HepG2 (cell line): Measurements from ENCODE around the gene FRMD6. TPM values are rescaled to one million over a fixed set of nuclear protein-coding genes. Genes with fewer than 3 reads are reported as not detected.

Experiments
- ATAC-seq: fragments of 200-7000 bp; cut with Tn5 transposase; 3 replicates; pipeline ENCODE4 v1.9.1; 2020; ENCODE audit warnings: mild to moderate bottlenecking, moderate library complexity
- BruUV-seq: library from RNA; stranded (reverse); fragments of 400-500 nt; replicated peaks from 2 replicates; lab custom pipeline; 2021; lab: Mats Ljungman, UMichigan
- CTCF ChIA-PET: fragments of 300-600 bp; formaldehyde crosslinking; extraction: SDS; loops from one replicate; lab custom pipeline; 2021; ENCODE audit warnings: low total read pairs, inconsistent platforms, low intra/inter-chr PET ratio; lab: Yijun Ruan, JAX
- POLR2A ChIA-PET: fragments of 350-600 bp; sonication (Branson Sonifier 250); formaldehyde crosslinking; loops from one replicate; lab custom pipeline; 2020; ENCODE audit warnings: antibody characterized with exemption, inconsistent platforms; lab: Yijun Ruan, JAX
- DNase-seq: peaks from one replicate; pipeline ENCODE4 v3.0.0-alpha.2; 2015; ENCODE audit warnings: low spot score
- FAIRE-seq: peaks from 3 replicates; lab custom pipeline; 2011; peaks lifted over from hg19 to GRCh38; lab: Jason Lieb, UNC
- H2AFZ ChIP-seq: one replicate; pipeline ENCODE4 v1.6.1; 2011; ENCODE audit warnings: low read length, inconsistent platforms
- H3K27ac ChIP-seq: fragments of 300-600 bp; 3 replicates; pipeline ENCODE4 v1.8.0; 2011; ENCODE audit warnings: mixed run types, mild to moderate bottlenecking, mixed read lengths, low read length, inconsistent platforms; ENCODE audit not compliant: insufficient read depth; ENCODE audit errors: extremely low read length
- H3K27me3 ChIP-seq, 2 experiments: fragments of 200-600 bp in 1 of 2; 2 replicates in 1 of 2; 3 replicates in 1 of 2; pipeline versions ENCODE4 v1.6.0 to v1.8.0; 2011; ENCODE audit warnings: low read length in 2 of 2, mild to moderate bottlenecking in 2 of 2, moderate library complexity in 2 of 2, inconsistent platforms in 1 of 2; ENCODE audit not compliant: insufficient read depth in 2 of 2, control insufficient read depth in 1 of 2
- H3K36me3 ChIP-seq, 2 experiments: fragments of 200-600 bp in 1 of 2; replicated peaks in 1 of 2; 2 replicates in 1 of 2; 3 replicates in 1 of 2; pipeline versions ENCODE4 v1.5.1 to v1.8.0; 2011; ENCODE audit warnings: low read length in 2 of 2, inconsistent platforms in 1 of 2; ENCODE audit not compliant: insufficient read depth in 2 of 2, control insufficient read depth in 1 of 2
- H3K4me1 ChIP-seq: 2 replicates; pipeline ENCODE4 v1.5.1; 2012; ENCODE audit warnings: low read length, inconsistent platforms; ENCODE audit not compliant: insufficient read depth
- H3K4me2 ChIP-seq: 2 replicates; pipeline ENCODE4 v1.6.0; 2011; ENCODE audit warnings: low read depth, low read length, inconsistent platforms
- H3K4me3 ChIP-seq, 3 experiments: fragments of 200-600 bp in 1 of 3; sonication (generic), shearing (Covaris generic) in 1 of 3; replicated peaks in 1 of 3; 2 replicates each; pipeline ENCODE4 v1.5.1; 2011 to 2016; ENCODE audit warnings: low read length in 3 of 3, inconsistent platforms in 2 of 3, low read depth in 2 of 3, mild to moderate bottlenecking in 2 of 3, control low read depth in 1 of 3, mixed read lengths in 1 of 3; ENCODE audit not compliant: insufficient read depth in 1 of 3
- H3K79me2 ChIP-seq: one replicate; pipeline ENCODE4 v1.6.1; 2011; ENCODE audit warnings: low read length, inconsistent platforms; ENCODE audit not compliant: insufficient read depth
- H3K9ac ChIP-seq: 2 replicates; pipeline ENCODE4 v1.6.0; 2011; ENCODE audit warnings: mild to moderate bottlenecking, low read depth, low read length, inconsistent platforms; ENCODE audit not compliant: insufficient read depth
- H3K9me3 ChIP-seq: 2 replicates; pipeline ENCODE4 v1.5.1; 2012; ENCODE audit warnings: mild to moderate bottlenecking, low read length
- H4K20me1 ChIP-seq: 2 replicates; pipeline ENCODE4 v1.6.0; 2011; ENCODE audit warnings: inconsistent platforms, mild to moderate bottlenecking, low read length, moderate library complexity; ENCODE audit not compliant: insufficient read depth
- CBX2 ChIP-seq, 2 experiments: fragments of 200-600 bp in 1 of 2; sonication (generic); formaldehyde crosslinking in 1 of 2; IDR thresholded peaks; 2 replicates each; pipeline versions ENCODE4 v1.7.0 to v1.8.1; 2018 to 2022; ENCODE audit warnings: low read depth in 2 of 2, low read length in 1 of 2, mild to moderate bottlenecking in 1 of 2, missing genetic modification reagents in 1 of 2
- KLF15 ChIP-seq: sonication (generic); formaldehyde crosslinking; IDR thresholded peaks from 2 replicates; pipeline ENCODE4 v1.8.1; 2023; ENCODE audit warnings: borderline replicate concordance, mild to moderate bottlenecking, inconsistent platforms, missing genetic modification reagents, mixed read lengths
- TGIF2 ChIP-seq: IDR thresholded peaks from 2 replicates; pipeline ENCODE4 v1.6.1; 2016; ENCODE audit warnings: control low read depth, missing compliant biosample characterization
- THAP11 ChIP-seq: IDR thresholded peaks from 2 replicates; pipeline ENCODE4 v1.6.1; 2016; ENCODE audit warnings: missing biosample characterization, missing genetic modification reagents
- ZNF468 ChIP-seq: sonication (generic); formaldehyde crosslinking; IDR thresholded peaks from 2 replicates; pipeline ENCODE4 v1.8.0; 2022; ENCODE audit warnings: mild to moderate bottlenecking, moderate library complexity, missing genetic modification reagents
- ZNF550 ChIP-seq: sonication (generic); formaldehyde crosslinking; IDR thresholded peaks from 2 replicates; pipeline ENCODE4 v1.4.0; 2020; ENCODE audit warnings: mild to moderate bottlenecking, missing genetic modification reagents, borderline replicate concordance
- ZNF674 ChIP-seq: sonication (generic); formaldehyde crosslinking; IDR thresholded peaks from 2 replicates; pipeline ENCODE4 v1.5.0; 2020; ENCODE audit warnings: low read depth, mild to moderate bottlenecking, missing genetic modification reagents
- ZNF710 ChIP-seq: sonication (generic); formaldehyde crosslinking; IDR thresholded peaks from 2 replicates; pipeline ENCODE4 v1.5.0; 2020; ENCODE audit warnings: mild to moderate bottlenecking, missing genetic modification reagents, borderline replicate concordance
- WGBS: methylation state at CpG from one replicate; pipeline ENCODE4 v1.1.6; 2017; ENCODE audit warnings: low lambda C conversion rate; 5-methylcytosine and 5-hydroxymethylcytosine counted together
- in situ Hi-C: cut with HindIII; loops from 2 replicates; pipeline ENCODE4 v1.10.0; 2017; ENCODE audit warnings: low pct_unique_long_range_greater_than_20kb; ENCODE audit not compliant: extremely low pct_ligation_motif_present
- intact Hi-C: fragments of 100-400 bp; cut with micrococcal nuclease; formaldehyde crosslinking; loops from one replicate; pipeline ENCODE4 v1.10.0; 2022; ENCODE audit not compliant: unreplicated experiment
- polyA plus RNA-seq, 8 experiments: library from polyadenylated mRNA; depleted of rRNA in 3 of 8; stranded (reverse) in 7 of 8; unstranded in 1 of 8; fragments of >200 nt; fragmentation: Illumina TruSeq in 4 of 8; extraction: Trizol in 4 of 8; gene quantifications; 2 replicates each; pipeline versions ENCODE4 v1.2.1 to v1.2.3, GENCODE V29; 2011 to 2016; ENCODE audit warnings: low read depth in 4 of 8, missing spikeins in 1 of 8, mixed read lengths in 1 of 8; ENCODE audit not compliant: insufficient read depth in 1 of 8
- total RNA-seq, 5 experiments: library from RNA; depleted of rRNA; stranded (reverse); fragments of >200 nt; fragmentation: Illumina TruSeq; extraction: Trizol; gene quantifications; 2 replicates each; pipeline ENCODE4 v1.2.3, GENCODE V29; 2016; ENCODE audit warnings: low read depth in 1 of 5
- TF ChIP-seq, protein P1 (sequence below): sonication (generic); formaldehyde crosslinking; conservative IDR thresholded peaks from 2 replicates; pipeline ENCODE4 v1.8.0; 2022; ENCODE audit warnings: missing genetic modification reagents
- TF ChIP-seq, protein P2 (sequence below): sonication (generic); formaldehyde crosslinking; IDR thresholded peaks from 2 replicates; pipeline ENCODE4 v1.4.0; 2020; ENCODE audit warnings: missing genetic modification reagents
- TF ChIP-seq, protein P3 (sequence below): IDR thresholded peaks from 2 replicates; pipeline ENCODE4 v1.6.1; 2016; ENCODE audit warnings: missing biosample characterization, missing genetic modification reagents, low read depth
- TF ChIP-seq, protein P4 (sequence below): sonication (generic); formaldehyde crosslinking; IDR thresholded peaks from 2 replicates; pipeline ENCODE4 v1.4.0; 2020; ENCODE audit warnings: mild to moderate bottlenecking, missing genetic modification reagents

Gene FRMD6
- total and polyA plus RNA-seq, 2 of the 13 experiments (the other 11 are each of a cell fraction or from before 2014, with no cell fraction given) = 2.4 to 5.4 TPM

- Histone ChIP-seq H3K27me3 (no peaks in the 10 kb centered on the region), H4K20me1 (no peaks in the 10 kb centered on the region), H3K4me1 (no peaks in the 10 kb centered on the region), H3K9ac (no peak overlapping the region), H2AFZ (no peak overlapping the region), H3K4me3 (no peak overlapping the region), H3K79me2 (no peaks in the 10 kb centered on the region), H3K4me2 (no peak overlapping the region), H3K27ac (no peak overlapping the region), H3K36me3 (peaks cover 2 to 13% of the 10 kb centered on the region in 2 experiments; a peak in 3 of 5 replicates), H3K9me3 (no peaks in the 10 kb centered on the region)
- BruUV-seq = no TSS peak
- intact Hi-C loops (no loop called here), in situ Hi-C loops (no loop called here)
- CTCF ChIA-PET = no interaction called here
- TF ChIP-seq ZNF550 (no peak), ZNF710 (no peak), TGIF2 (no peak)
- TF ChIP-seq, protein P1, sequence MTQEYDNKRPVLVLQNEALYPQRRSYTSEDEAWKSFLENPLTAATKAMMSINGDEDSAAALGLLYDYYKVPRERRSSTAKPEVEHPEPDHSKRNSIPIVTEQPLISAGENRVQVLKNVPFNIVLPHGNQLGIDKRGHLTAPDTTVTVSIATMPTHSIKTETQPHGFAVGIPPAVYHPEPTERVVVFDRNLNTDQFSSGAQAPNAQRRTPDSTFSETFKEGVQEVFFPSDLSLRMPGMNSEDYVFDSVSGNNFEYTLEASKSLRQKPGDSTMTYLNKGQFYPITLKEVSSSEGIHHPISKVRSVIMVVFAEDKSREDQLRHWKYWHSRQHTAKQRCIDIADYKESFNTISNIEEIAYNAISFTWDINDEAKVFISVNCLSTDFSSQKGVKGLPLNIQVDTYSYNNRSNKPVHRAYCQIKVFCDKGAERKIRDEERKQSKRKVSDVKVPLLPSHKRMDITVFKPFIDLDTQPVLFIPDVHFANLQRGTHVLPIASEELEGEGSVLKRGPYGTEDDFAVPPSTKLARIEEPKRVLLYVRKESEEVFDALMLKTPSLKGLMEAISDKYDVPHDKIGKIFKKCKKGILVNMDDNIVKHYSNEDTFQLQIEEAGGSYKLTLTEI (CRISPR knock-in tag) = no peak
- ATAC-seq (no peak), FAIRE-seq (no peak), DNase-seq (no peak)
- WGBS = 99% methylated on average over 17 of the region's 17 CpGs
- POLR2A ChIA-PET = no interaction called here
These were observed 68.2 kb downstream of the FRMD6 start for GRCh38 chr14:51719955-51720354.

GRCh38 chr14:51723990-51724389 lies 72.3 kb downstream of the FRMD6 start:
- Histone ChIP-seq H3K4me1 (no peaks in the 10 kb centered on the region), H3K79me2 (no peaks in the 10 kb centered on the region), H3K4me3 (no peak overlapping the region), H3K4me2 (no peak overlapping the region), H4K20me1 (no peaks in the 10 kb centered on the region), H3K9me3 (no peaks in the 10 kb centered on the region), H3K27ac (no peak overlapping the region), H3K9ac (no peak overlapping the region), H3K36me3 (peaks cover 2 to 8% of the 10 kb centered on the region in 2 experiments; a peak in 1 of 5 replicates), H2AFZ (no peak overlapping the region), H3K27me3 (no peaks in the 10 kb centered on the region)
- 83% methylated on average over 3 of the region's 3 CpGs for WGBS
- in situ Hi-C loops (no loop called here), intact Hi-C loops (no loop called here)
- FAIRE-seq = no peak
- POLR2A ChIA-PET = no interaction called here
- ATAC-seq = no peak
- CTCF ChIA-PET = no interaction called here
- no TSS peak for BruUV-seq
- DNase-seq = no peak
- TF ChIP-seq, protein P2, sequence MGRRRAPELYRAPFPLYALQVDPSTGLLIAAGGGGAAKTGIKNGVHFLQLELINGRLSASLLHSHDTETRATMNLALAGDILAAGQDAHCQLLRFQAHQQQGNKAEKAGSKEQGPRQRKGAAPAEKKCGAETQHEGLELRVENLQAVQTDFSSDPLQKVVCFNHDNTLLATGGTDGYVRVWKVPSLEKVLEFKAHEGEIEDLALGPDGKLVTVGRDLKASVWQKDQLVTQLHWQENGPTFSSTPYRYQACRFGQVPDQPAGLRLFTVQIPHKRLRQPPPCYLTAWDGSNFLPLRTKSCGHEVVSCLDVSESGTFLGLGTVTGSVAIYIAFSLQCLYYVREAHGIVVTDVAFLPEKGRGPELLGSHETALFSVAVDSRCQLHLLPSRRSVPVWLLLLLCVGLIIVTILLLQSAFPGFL = no peak
- TF ChIP-seq ZNF468 (CRISPR knock-in tag) (no peak), CBX2 (IDR thresholded peaks at IDR 0.05; ENCODE audit: low read depth, low read length) (no peak), CBX2 (CRISPR knock-in tag; IDR thresholded peaks at IDR 0.05; ENCODE audit: low read depth) (no peak), THAP11 (CRISPR knock-in tag) (no peak), KLF15 (no peak), ZNF674 (CRISPR knock-in tag) (no peak)
- TF ChIP-seq, protein P3, sequence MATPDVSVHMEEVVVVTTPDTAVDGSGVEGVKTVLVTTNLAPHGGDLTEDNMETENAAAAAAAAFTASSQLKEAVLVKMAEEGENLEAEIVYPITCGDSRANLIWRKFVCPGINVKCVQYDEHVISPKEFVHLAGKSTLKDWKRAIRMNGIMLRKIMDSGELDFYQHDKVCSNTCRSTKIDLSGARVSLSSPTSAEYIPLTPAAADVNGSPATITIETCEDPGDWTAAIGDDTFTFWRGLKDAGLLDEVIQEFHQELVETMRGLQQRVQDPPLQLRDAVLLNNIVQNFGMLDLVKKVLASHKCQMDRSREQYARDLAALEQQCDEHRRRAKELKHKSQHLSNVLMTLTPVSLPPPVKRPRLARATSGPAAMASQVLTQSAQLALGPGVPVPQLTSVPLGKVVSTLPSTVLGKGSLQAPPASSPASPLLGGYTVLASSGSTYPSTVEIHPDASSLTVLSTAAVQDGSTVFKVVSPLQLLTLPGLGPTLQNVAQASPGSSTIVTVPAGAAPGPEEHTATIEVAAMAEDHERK (CRISPR knock-in tag) = no peak
- TF ChIP-seq, protein P4, sequence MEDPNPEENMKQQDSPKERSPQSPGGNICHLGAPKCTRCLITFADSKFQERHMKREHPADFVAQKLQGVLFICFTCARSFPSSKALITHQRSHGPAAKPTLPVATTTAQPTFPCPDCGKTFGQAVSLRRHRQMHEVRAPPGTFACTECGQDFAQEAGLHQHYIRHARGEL = no peak
